Mesendoderm (in vitro differentiated cells): Measurements from ENCODE around the gene PHKA1.
"Not testable (repeated sequence)": the region's sequence is repeated elsewhere in the genome, so short reads cannot be mapped to it uniquely, and the experiment has no call there.

Experiments
- DNase-seq: peaks from one replicate; pipeline ENCODE4 v3.0.0; 2013
- H2AK5ac ChIP-seq: 2 replicates; pipeline ENCODE4 v1.6.1; 2013; ENCODE audit warnings: low read length, inconsistent platforms
- H2BK120ac ChIP-seq: 2 replicates; pipeline ENCODE4 v1.6.1; 2013; ENCODE audit warnings: low read depth, mild to moderate bottlenecking, low read length, moderate library complexity, mixed read lengths
- H2BK15ac ChIP-seq: replicated peaks from 2 replicates; pipeline ENCODE4 v1.6.1; 2013; ENCODE audit warnings: low read depth, mild to moderate bottlenecking, moderate library complexity
- H2BK5ac ChIP-seq: 2 replicates; pipeline ENCODE4 v1.6.1; 2013; ENCODE audit warnings: low read length, inconsistent platforms
- H3K18ac ChIP-seq: 2 replicates; pipeline ENCODE4 v1.6.1; 2013; ENCODE audit warnings: mild to moderate bottlenecking, low read length, mixed read lengths
- H3K23ac ChIP-seq: one replicate; pipeline ENCODE4 v1.6.1; 2013; ENCODE audit warnings: low read length
- H3K27ac ChIP-seq: 2 replicates; pipeline ENCODE4 v1.5.1; 2013; ENCODE audit warnings: low read depth, mild to moderate bottlenecking, inconsistent platforms, low read length, moderate library complexity
- H3K27me3 ChIP-seq: 2 replicates; pipeline ENCODE4 v1.6.1; 2013; ENCODE audit warnings: low read length, control low read depth, mild to moderate bottlenecking, inconsistent platforms; ENCODE audit not compliant: insufficient read depth, poor library complexity
- H3K36me3 ChIP-seq: 2 replicates; pipeline ENCODE4 v1.6.1; 2013; ENCODE audit warnings: low read length, inconsistent platforms; ENCODE audit not compliant: control insufficient read depth, insufficient read depth
- H3K4ac ChIP-seq: one replicate; pipeline ENCODE4 v1.6.1; 2013; ENCODE audit warnings: low read depth, mild to moderate bottlenecking, low read length, moderate library complexity
- H3K4me1 ChIP-seq: 2 replicates; pipeline ENCODE4 v1.6.1; 2013; ENCODE audit warnings: low read depth, low read length, inconsistent platforms; ENCODE audit not compliant: control insufficient read depth
- H3K4me2 ChIP-seq: 2 replicates; pipeline ENCODE4 v1.6.1; 2013; ENCODE audit warnings: low read length
- H3K4me3 ChIP-seq: 2 replicates; pipeline ENCODE4 v1.5.1; 2013; ENCODE audit warnings: mild to moderate bottlenecking, low read length
- H3K56ac ChIP-seq: one replicate; pipeline ENCODE4 v1.6.1; 2013; ENCODE audit warnings: low read length
- H3K79me1 ChIP-seq: 2 replicates; pipeline ENCODE4 v1.6.1; 2013; ENCODE audit warnings: low read length, inconsistent platforms
- H3K79me2 ChIP-seq: 2 replicates; pipeline ENCODE4 v1.6.1; 2013; ENCODE audit warnings: mild to moderate bottlenecking, low read length; ENCODE audit not compliant: control insufficient read depth, insufficient read depth
- H3K9ac ChIP-seq: 2 replicates; pipeline ENCODE4 v1.6.1; 2013; ENCODE audit warnings: low read length, inconsistent platforms
- H4K5ac ChIP-seq: one replicate; pipeline ENCODE4 v1.6.1; 2013; ENCODE audit warnings: low read length
- H4K8ac ChIP-seq: one replicate; pipeline ENCODE4 v1.6.1; 2013; ENCODE audit warnings: low read depth, mild to moderate bottlenecking, control low read depth, low read length, moderate library complexity
- WGBS: extraction: QIAGEN DNeasy Blood & Tissue Kit; methylation state at CpG from one replicate; pipeline ENCODE4 v1.1.7; 2013; ENCODE audit warnings: low lambda C conversion rate, missing lambda C conversion rate; ENCODE audit not compliant: insufficient coverage; ENCODE audit errors: extremely low coverage; 5-methylcytosine and 5-hydroxymethylcytosine counted together

PHKA1 gene

GRCh38 chrX:72685018-72685417 is 29.1 kb downstream of the PHKA1 start:
- Histone ChIP-seq H4K8ac (no peak overlapping the region), H2BK120ac (no peak overlapping the region), H3K18ac (no peak overlapping the region), H4K5ac (no peak overlapping the region), H3K79me1 (no peaks in the 10 kb centered on the region), H2BK15ac (no peak overlapping the region), H3K27me3 (no peaks in the 10 kb centered on the region), H2BK5ac (no peak overlapping the region), H3K56ac (no peak overlapping the region), H3K4me1 (no peaks in the 10 kb centered on the region), H2AK5ac (no peak overlapping the region), H3K4me3 (no peak overlapping the region), H3K36me3 (no peaks in the 10 kb centered on the region), H3K23ac (no peak overlapping the region), H3K79me2 (no peaks in the 10 kb centered on the region), H3K4me2 (no peak overlapping the region), H3K4ac (no peak overlapping the region), H3K9ac (no peak overlapping the region), H3K27ac (no peak overlapping the region)
- no CpG with 5 or more reads among the region's 1 CpG for WGBS
- no peak for DNase-seq

DNA sequence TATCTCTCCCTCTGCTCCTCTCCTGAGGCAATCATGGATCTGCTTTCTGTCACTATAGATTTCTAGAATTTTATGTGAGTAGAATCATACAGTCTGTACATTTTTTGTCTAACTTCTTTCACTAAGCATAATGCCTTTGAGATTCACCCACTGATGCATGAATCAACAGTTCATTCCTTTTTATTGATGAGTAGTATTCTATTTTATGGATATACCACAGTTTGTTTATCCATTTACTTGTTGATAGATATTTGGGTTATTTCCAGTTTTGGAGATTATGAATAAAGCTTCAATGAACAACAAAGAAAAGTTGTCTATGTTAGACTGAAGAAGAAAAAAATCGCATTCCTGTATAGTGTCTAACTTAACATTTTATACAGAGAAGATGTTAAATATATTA is 30.5 kb downstream of the PHKA1 start:
- Histone ChIP-seq H3K18ac (no peak overlapping the region), H3K4me1 (no peaks in the 10 kb centered on the region), H3K56ac (no peak overlapping the region), H3K4ac (no peak overlapping the region), H3K4me2 (no peak overlapping the region), H2BK5ac (no peak overlapping the region), H4K8ac (no peak overlapping the region), H3K79me2 (no peaks in the 10 kb centered on the region), H3K27me3 (no peaks in the 10 kb centered on the region), H3K79me1 (no peaks in the 10 kb centered on the region), H2AK5ac (no peak overlapping the region), H3K4me3 (no peak overlapping the region), H2BK120ac (no peak overlapping the region), H3K36me3 (no peaks in the 10 kb centered on the region), H3K23ac (no peak overlapping the region), H3K9ac (no peak overlapping the region), H3K27ac (no peak overlapping the region), H4K5ac (no peak overlapping the region), H2BK15ac (no peak overlapping the region)
- no peak for DNase-seq
- WGBS, result no CpG with 5 or more reads among the region's 1 CpG

GRCh38 chrX:72676465-72676864 is 37.6 kb downstream of the PHKA1 start:
- DNase-seq, result no peak
- Histone ChIP-seq H3K27ac (no peak overlapping the region), H3K9ac (no peak overlapping the region), H2AK5ac (no peak overlapping the region), H3K4me1 (no peaks in the 10 kb centered on the region), H3K27me3 (no peaks in the 10 kb centered on the region), H4K8ac (no peak overlapping the region), H2BK120ac (no peak overlapping the region), H3K4me3 (no peak overlapping the region), H3K4ac (no peak overlapping the region), H2BK5ac (no peak overlapping the region), H4K5ac (no peak overlapping the region), H3K23ac (no peak overlapping the region), H3K18ac (no peak overlapping the region), H3K4me2 (no peak overlapping the region), H2BK15ac (no peak overlapping the region), H3K56ac (no peak overlapping the region), H3K36me3 (no peaks in the 10 kb centered on the region), H3K79me2 (no peaks in the 10 kb centered on the region), H3K79me1 (no peaks in the 10 kb centered on the region)
- WGBS, result no CpG with 5 or more reads among the region's 2 CpGs

DNA sequence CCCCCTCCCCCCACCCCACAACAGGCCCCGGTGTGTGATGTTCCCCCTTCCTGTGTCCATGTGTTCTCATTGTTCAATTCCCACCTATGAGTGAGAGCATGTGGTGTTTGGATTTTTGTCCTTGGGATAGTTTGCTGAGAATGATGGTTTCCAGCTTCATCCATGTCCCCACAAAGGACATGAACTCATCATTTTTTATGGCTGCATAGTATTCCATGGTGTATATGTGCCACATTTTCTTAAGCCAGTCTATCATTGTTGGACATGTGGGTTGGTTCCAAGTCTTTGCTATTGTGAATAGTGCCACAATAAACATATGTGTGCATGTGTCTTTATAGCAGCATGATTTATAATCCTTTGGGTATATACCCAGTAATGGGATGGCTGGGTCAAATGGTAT is 40.2 kb downstream of the PHKA1 start:
- not testable (repeated sequence) for H3K9ac ChIP-seq, H2BK5ac ChIP-seq, H3K4me1 ChIP-seq, H3K79me2 ChIP-seq, H4K8ac ChIP-seq, H3K27me3 ChIP-seq, H3K23ac ChIP-seq, H3K36me3 ChIP-seq, DNase-seq, H2BK120ac ChIP-seq, H3K4ac ChIP-seq, H2BK15ac ChIP-seq, H3K56ac ChIP-seq, H3K18ac ChIP-seq, H2AK5ac ChIP-seq, H3K79me1 ChIP-seq, H4K5ac ChIP-seq, H3K4me2 ChIP-seq, H3K4me3 ChIP-seq, H3K27ac ChIP-seq
- no CpG with 5 or more reads among the region's 1 CpG for WGBS

DNA sequence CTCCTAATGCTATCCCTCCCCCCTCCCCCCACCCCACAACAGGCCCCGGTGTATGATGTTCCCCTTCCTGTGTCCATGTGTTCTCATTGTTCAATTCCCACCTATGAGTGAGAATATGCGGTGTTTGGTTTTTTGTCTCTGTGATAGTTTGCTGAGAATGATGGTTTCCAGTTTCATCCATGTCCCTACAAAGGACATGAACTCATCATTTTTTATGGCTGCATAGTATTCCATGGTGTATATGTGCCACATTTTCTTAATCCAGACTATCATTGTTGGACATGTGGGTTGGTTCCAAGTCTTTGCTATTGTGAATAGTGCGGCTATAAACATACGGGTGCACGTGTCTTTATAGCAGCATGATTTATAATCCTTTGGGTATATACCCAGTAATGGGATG is 44.6 kb downstream of the PHKA1 start:
- H3K27ac ChIP-seq, H3K23ac ChIP-seq, H3K4me3 ChIP-seq, H3K4me2 ChIP-seq, H3K9ac ChIP-seq, H4K8ac ChIP-seq, H3K4ac ChIP-seq, H3K27me3 ChIP-seq, H2AK5ac ChIP-seq, DNase-seq, H3K79me2 ChIP-seq, H2BK120ac ChIP-seq, H3K18ac ChIP-seq, H2BK5ac ChIP-seq, H2BK15ac ChIP-seq, H3K36me3 ChIP-seq, H3K56ac ChIP-seq, H3K4me1 ChIP-seq, H4K5ac ChIP-seq, H3K79me1 ChIP-seq: not testable (repeated sequence)
- WGBS, result no CpG with 5 or more reads among the region's 5 CpGs

- H3K79me2 ChIP-seq, result no peaks in the 10 kb centered on the region
- H3K23ac ChIP-seq, result no peak overlapping the region
- no peak overlapping the region for H3K27ac ChIP-seq
- no peaks in the 10 kb centered on the region for H3K36me3 ChIP-seq
- no peak overlapping the region for H3K56ac ChIP-seq
- no peak overlapping the region for H3K4me2 ChIP-seq
- H3K4me3 ChIP-seq, result no peak overlapping the region
- no peak for DNase-seq
- no peak overlapping the region for H2AK5ac ChIP-seq
- H2BK120ac ChIP-seq, result no peak overlapping the region
- H4K5ac ChIP-seq, result no peak overlapping the region
- no peak overlapping the region for H3K9ac ChIP-seq
- H3K4me1 ChIP-seq, result no peaks in the 10 kb centered on the region
- no peak overlapping the region for H3K18ac ChIP-seq
- no peak overlapping the region for H4K8ac ChIP-seq
- no peak overlapping the region for H2BK15ac ChIP-seq
- no peaks in the 10 kb centered on the region for H3K79me1 ChIP-seq
- H2BK5ac ChIP-seq, result no peak overlapping the region
- H3K27me3 ChIP-seq, result no peaks in the 10 kb centered on the region
- no peak overlapping the region for H3K4ac ChIP-seq
Observed at GRCh38 chrX:72666451-72666850, 47.7 kb downstream of the PHKA1 start.
